Stimulated activated CD4-positive, alpha-beta T cell treated with anti-CD3 and anti-CD28 coated beads, TNF-alpha, amount 100 ng/mL, for 4 hours (primary cell): ENCODE results near the gene AP1G1.

Experiments
- DNase-seq, 3 experiments: peaks; one replicate each; pipeline ENCODE4 v3.0.0-alpha.2; 2020; ENCODE audit warnings: low read depth in 3 of 3

The AP1G1 gene

DNA sequence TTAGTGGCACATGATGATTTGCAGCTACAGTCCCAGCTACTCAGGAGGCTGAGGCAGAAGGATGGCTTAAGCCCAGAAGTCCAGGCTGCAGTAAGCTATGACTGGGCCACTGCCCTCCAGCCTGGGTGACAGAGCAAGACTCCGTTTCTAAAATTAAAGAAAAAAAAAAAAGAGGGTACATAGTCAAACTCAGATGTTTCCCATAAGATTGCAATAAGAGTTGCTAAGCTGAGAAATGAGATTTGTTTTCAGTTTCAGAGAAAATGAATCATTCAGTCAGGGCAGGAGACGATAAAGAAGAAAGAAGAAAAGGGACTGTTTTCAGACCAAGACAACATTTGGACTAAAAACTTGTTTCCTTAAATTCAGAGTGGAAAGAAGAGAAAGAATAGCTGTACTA is 54.0 kb downstream of the AP1G1 start:
- DNase-seq: no peak

- no peak for DNase-seq
Measured at GRCh38 chr16:71754108-71754507, 54.5 kb downstream of the AP1G1 start.

- DNase-seq: no peak
Measured at GRCh38 chr16:71748226-71748625, 60.4 kb downstream of the AP1G1 start.

GRCh38 chr16:71746442-71747046 is 62.1 kb downstream of the AP1G1 start:
- no peak for DNase-seq

GRCh38 chr16:71738855-71739254 is 69.8 kb downstream of the AP1G1 start:
- no peak for DNase-seq

GRCh38 chr16:71737501-71737900 is 71.1 kb downstream of the AP1G1 start:
- no peak for DNase-seq

- DNase-seq: no peak
Measured at GRCh38 chr16:71734511-71734910, 74.1 kb downstream of the AP1G1 start.

- no peak for DNase-seq
Measured at GRCh38 chr16:71732587-71732986, 76.0 kb downstream of the AP1G1 start.

DNA sequence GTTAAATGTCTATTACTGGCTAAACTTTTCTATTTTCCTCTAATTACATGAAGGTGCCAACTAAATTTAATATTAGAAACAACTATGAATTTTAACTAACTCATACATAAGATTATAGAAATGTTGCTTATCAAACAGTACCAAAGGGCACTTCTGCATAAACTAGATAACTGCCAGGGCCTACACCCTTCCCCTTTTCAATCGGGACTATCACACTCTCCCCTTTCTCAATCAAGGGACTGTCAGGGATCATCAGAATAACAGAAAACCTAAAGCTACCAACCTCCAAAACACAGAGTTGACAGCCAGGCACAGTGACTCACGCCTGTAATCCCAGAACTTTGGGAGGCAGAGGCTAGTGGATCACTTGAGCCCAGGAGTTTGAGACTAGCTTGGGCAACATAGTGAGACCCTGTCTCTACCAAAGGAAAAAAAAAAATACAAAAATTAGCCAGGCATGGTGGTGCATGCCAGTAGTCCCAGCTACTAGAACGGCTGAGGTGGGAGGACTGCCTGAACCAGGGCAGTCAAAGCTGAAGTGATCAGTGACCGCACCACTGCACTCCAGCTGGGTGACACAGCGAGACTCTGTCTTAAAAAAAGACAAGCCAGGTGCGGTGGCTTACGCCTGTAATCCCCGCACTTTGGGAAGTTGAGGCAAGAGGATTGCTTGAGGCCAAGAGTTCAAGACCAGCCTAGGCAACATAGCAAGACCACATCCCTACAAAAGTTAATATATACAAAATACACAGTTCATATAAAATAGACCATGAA is 80.9 kb downstream of the AP1G1 start:
- no peak for DNase-seq

DNA sequence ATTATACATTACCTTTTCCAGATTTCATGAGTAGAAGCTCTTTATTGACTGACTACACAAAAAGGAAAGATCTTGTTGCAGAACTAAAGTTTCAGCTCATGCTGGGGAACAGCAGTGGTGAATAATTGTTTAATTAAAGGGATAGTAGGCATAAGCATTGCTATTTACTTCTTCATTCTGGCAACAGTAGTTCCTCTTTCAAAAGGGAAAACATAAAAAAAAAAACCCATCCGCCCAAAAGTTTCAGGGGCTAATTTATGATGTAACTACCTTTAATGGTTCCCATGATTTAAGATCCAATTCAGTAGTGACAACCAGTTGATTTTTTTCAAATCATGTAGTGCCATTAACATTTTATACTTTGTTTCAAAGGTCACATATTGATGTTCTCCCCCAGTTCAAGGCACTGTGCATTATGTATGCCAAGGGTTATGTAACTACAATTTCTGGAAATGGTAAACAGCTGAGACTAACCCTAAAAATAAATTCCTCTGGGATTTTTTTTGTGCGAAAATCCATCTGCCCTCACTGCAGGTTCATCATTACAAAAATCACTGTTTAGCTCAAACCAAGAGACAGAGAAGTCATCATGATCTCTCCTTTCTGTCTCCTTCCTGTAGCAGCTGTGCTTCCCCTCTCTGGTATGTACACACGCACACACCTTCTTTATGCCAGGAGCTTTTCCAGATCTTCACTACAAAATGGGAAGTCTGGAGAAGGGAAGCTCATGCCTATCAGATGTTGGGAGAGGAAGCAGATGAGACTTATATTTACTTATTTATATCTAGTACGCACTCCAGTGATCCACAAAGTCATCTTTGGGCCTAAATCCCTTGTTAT is 81.9 kb downstream of the AP1G1 start:
- no peak for DNase-seq

- DNase-seq: no peak
Measured at GRCh38 chr16:71724320-71724751, 84.3 kb downstream of the AP1G1 start, which contains the start of gene PHLPP2. Gene PHLPP2, minus strand, starts transcription at chr16:71724701. Its CDS starts 9,906 bp downstream, at chr16:71714795.

GRCh38 chr16:71723537-71724319 is 84.9 kb downstream of the AP1G1 start:
- DNase-seq: peak; percentile 56 to 70 (median 69)

DNA sequence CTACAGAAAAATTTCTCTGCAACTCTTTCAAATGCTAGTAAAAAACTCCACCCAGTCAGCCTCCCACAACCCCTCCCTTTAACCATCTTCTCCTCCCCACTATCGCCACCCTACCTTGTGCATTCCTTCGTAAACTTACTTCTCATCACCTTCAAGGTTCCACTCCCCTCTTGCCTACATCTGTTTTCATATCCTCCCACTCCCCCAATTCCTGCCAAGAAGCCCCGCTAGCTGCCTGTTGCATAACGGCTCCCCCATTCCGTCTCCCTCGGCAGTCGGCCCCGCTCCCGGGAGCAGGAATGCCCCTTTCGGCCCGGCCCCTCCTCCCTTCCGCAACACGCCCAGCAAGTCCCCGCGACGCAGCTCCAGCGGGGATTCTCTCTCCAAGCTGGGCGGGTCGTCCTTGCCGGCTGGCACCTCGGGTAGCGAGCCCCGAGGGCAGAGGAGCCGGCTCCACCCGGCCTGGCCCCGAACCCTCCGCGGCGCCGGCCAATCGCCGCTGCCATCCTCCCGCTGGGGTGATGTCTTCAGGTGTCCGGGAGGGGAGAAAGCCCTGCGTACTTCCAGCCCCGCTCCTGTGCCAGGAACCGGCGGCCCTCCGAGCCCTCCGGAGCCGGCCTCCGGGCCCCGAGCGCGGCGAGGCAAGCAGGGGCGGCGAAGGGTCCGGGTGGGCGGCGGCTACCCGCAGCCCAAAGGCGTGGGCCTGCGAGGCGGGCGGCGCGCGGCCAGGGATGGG is 85.7 kb downstream of the AP1G1 start:
- DNase-seq: peak; percentile 23 to 42 (median 27)

- DNase-seq: no peak
Measured at GRCh38 chr16:71721066-71721740, 87.4 kb downstream of the AP1G1 start.

DNA sequence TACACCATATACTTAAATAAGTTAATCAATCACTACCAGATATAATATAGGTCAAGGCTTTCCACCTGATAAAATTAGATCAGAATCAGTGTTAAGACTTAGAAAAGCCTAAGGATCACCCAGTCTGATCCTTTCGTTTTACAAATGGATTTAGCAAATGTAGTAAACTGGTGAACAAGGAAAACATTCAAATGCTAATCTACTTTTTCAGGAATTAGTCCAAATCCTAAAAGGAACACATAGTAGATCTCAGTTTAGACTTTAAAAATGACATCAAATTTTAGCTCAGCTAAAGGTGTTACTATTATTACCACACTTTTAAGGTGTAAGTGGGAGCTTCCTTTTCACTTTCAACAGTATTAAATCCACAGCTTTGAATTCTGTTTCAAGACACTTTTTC is 96.1 kb downstream of the AP1G1 start:
- no peak for DNase-seq

GRCh38 chr16:71711789-71712188 is 96.8 kb downstream of the AP1G1 start:
- no peak for DNase-seq

- DNase-seq: no peak
Measured at GRCh38 chr16:71709229-71709781, 99.3 kb downstream of the AP1G1 start.

DNA sequence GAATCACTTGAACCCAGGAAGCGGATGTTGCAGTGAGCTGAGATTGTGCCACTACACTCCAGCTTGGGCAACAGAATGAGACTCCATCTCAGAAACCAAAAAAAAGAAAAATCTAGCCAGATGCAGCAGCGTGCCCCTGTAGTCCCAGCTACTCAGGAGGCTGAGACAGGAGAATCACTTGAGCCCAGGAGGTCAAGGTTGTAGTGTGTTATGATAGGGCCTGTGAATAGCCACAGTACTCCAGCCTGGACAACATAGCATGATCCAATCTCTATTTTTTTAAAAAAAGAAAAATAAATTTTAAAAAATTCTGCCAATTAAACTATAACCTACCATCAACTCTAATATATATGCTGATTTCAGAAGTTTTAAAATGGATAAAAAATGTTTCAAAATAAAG is 99.9 kb downstream of the AP1G1 start:
- no peak for DNase-seq

DNA sequence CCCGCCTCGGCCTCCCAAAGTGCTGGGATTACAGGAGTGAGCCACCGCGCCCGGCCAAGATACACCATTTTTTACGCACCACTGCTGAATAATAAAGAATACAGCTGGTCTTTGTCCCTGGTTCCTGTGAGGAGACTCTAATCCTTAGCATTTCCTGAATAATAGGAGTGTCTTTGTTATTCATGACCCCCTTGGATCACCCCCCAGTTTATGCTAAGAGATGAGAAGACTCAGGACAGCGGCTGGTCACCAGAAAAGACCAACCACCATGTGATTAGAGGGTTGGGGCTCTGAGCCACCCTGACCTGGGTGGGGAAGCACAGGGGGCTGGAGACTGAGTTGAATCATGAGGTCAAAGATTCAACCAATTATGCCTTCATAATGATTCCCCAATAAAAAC is 101.4 kb downstream of the AP1G1 start:
- no peak for DNase-seq

GRCh38 chr16:71706046-71706445 is 102.6 kb downstream of the AP1G1 start:
- DNase-seq: no peak
